Ovary (tissue), 9 donors: ENCODE measurements around the gene TULP4. TPM values are rescaled to one million over a fixed set of nuclear protein-coding genes. Genes with fewer than 3 reads are reported as not detected.

Source experiments
- DNase-seq, 5 donors: peaks; one replicate each; pipeline ENCODE4 v3.0.0-alpha.2; 2019 to 2020
- H3K27ac ChIP-seq, 2 donors: fragments of 200-600 bp; one replicate each; pipeline versions ENCODE4 v1.5.1 to v1.8.0; 2019 to 2022
- H3K27me3 ChIP-seq: fragments of 200-600 bp; one replicate; pipeline ENCODE4 v1.8.0; 2022
- H3K36me3 ChIP-seq: fragments of 200-600 bp; sonication (generic); one replicate; pipeline ENCODE4 v1.5.1; 2019
- H3K4me1 ChIP-seq: one replicate; pipeline ENCODE4 v1.8.1; 2013; ENCODE audit warnings: mild to moderate bottlenecking, moderate library complexity; ENCODE audit not compliant: insufficient read depth
- H3K4me3 ChIP-seq: fragments of 200-600 bp; sonication (generic); one replicate; pipeline ENCODE4 v1.5.1; 2017
- H3K9me3 ChIP-seq, 2 donors: fragments of 200-600 bp in 1 of 2; sonication (generic) in 1 of 2; one replicate each; pipeline versions ENCODE4 v1.5.1 to v1.8.1; 2013 to 2019; ENCODE audit warnings: mild to moderate bottlenecking in 1 of 2, moderate library complexity in 1 of 2
- EP300 ChIP-seq: sonication (generic); formaldehyde crosslinking; IDR thresholded peaks from one replicate; pipeline ENCODE4 v1.6.1; 2017; ENCODE audit warnings: antibody characterized with exemption
- POLR2A ChIP-seq: fragments of 450-650 bp; IDR thresholded peaks from one replicate; pipeline ENCODE4 v1.6.1; 2017; ENCODE audit warnings: antibody characterized with exemption, mild to moderate bottlenecking, moderate library complexity
- WGBS, 3 donors: extraction: QIAGEN DNeasy Blood & Tissue Kit in 1 of 3; methylation state at CpG; one replicate each; pipeline versions ENCODE4 v1.1.5 to v1.1.7; 2013 to 2017; 5-methylcytosine and 5-hydroxymethylcytosine counted together
- intact Hi-C, 4 donors: fragments of 100-400 bp; cut with DNase I; formaldehyde crosslinking; loops; one replicate each; pipeline versions ENCODE4 v1.11.0 to v1.15.1; 2022 to 2023
- polyA plus RNA-seq, 2 donors: library from polyadenylated mRNA; stranded (reverse); fragments of 200-250 nt in 1 of 2; fragments of 350-450 nt in 1 of 2; fragmentation: Illumina TruSeq in 1 of 2; extraction: RNeasy Lipid Tissue Mini Kit (QIAGEN cat#74804) in 1 of 2; gene quantifications; one replicate each; pipeline ENCODE4 v1.2.3, GENCODE V29; 2013 to 2014
- total RNA-seq, 7 donors: library from RNA; depleted of rRNA in 2 of 7; stranded (reverse); fragments of >200 nt in 2 of 7; fragmentation: NEBNext Ultra II Directional in 3 of 7; extraction: Animal tissue kit (Norgen Biotek cat#: 25700) in 3 of 7; gene quantifications; one replicate each; pipeline versions ENCODE4 v1.1.0 to v1.2.4, GENCODE V29; 2016 to 2023
- TF ChIP-seq, protein P1 (sequence below), 3 donors: fragments of 450-650 bp in 2 of 3; fragments of 200-600 bp in 1 of 3; IDR thresholded peaks; one replicate each; pipeline versions ENCODE4 v1.5.1 to v1.8.0; 2016 to 2022; ENCODE audit warnings: antibody characterized with exemption in 3 of 3, mild to moderate bottlenecking in 1 of 3
- donor health status: DM: no; HTN: no; CAD: no; lungs with moderate emphysema.
- donor health status: DM: no; HTN: no; CAD: no.
- donor health status: Bipolar disorder and iron deficiency.
- donor health status: DM: yes; HTN: yes; CAD: no.
- donor health status: DM: no; HTN: no; CAD: no.
- donor health status: DM: yes; HTN: yes; CAD: no.

The TULP4 gene
- total and polyA plus RNA-seq, 9 donors: 7.5 to 152 (median 92.6) TPM

- no peaks in the 10 kb centered on the region for H3K27me3 ChIP-seq
- TF ChIP-seq, protein P1, sequence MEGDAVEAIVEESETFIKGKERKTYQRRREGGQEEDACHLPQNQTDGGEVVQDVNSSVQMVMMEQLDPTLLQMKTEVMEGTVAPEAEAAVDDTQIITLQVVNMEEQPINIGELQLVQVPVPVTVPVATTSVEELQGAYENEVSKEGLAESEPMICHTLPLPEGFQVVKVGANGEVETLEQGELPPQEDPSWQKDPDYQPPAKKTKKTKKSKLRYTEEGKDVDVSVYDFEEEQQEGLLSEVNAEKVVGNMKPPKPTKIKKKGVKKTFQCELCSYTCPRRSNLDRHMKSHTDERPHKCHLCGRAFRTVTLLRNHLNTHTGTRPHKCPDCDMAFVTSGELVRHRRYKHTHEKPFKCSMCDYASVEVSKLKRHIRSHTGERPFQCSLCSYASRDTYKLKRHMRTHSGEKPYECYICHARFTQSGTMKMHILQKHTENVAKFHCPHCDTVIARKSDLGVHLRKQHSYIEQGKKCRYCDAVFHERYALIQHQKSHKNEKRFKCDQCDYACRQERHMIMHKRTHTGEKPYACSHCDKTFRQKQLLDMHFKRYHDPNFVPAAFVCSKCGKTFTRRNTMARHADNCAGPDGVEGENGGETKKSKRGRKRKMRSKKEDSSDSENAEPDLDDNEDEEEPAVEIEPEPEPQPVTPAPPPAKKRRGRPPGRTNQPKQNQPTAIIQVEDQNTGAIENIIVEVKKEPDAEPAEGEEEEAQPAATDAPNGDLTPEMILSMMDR (IDR thresholded peaks at IDR 0.05): no peak
- TF ChIP-seq POLR2A (no peak), EP300 (no peak)
- 95 to 96% (median 96%) methylated on average over 16 of the region's 16 CpGs for whole genome bisulfite sequencing, 3 donors
- intact Hi-C loops: no loop called here
- H3K36me3 ChIP-seq: no peaks in the 10 kb centered on the region
- peaks cover 6% of the 10 kb centered on the region for H3K4me1 ChIP-seq
- no peak for DNase-seq
- H3K9me3 ChIP-seq: no peaks in the 10 kb centered on the region
- no peak overlapping the region for H3K4me3 ChIP-seq
- H3K27ac ChIP-seq: no peak overlapping the region
Measured at GRCh38 chr6:158413028-158413427, 100.8 kb downstream of the TULP4 start.

GRCh38 chr6:158413814-158414565, 101.7 kb downstream of the TULP4 start:
- Histone ChIP-seq H3K27ac (no peak overlapping the region), H3K36me3 (no peaks in the 10 kb centered on the region), H3K27me3 (no peaks in the 10 kb centered on the region), H3K9me3 (no peaks in the 10 kb centered on the region), H3K4me3 (no peak overlapping the region), H3K4me1 (peaks cover 2% of the 10 kb centered on the region)
- TF ChIP-seq EP300 (no peak), POLR2A (no peak)
- TF ChIP-seq, protein P1 (IDR thresholded peaks at IDR 0.05): no peak
- 96 to 99% (median 96%) methylated on average over 5 of the region's 5 CpGs for WGBS, 3 donors
- intact Hi-C loops: no loop called here
- DNase-seq: no peak

- 75 to 82% (median 79%) methylated on average over 5 of the region's 5 CpGs for WGBS, 3 donors
- Histone ChIP-seq H3K4me1 (no peaks in the 10 kb centered on the region), H3K36me3 (no peaks in the 10 kb centered on the region), H3K9me3 (no peaks in the 10 kb centered on the region), H3K4me3 (no peak overlapping the region), H3K27me3 (peaks cover 2% of the 10 kb centered on the region), H3K27ac (no peak overlapping the region)
- intact Hi-C loops: no loop called here
- no peak for DNase-seq
- no peak for TF ChIP-seq POLR2A
- TF ChIP-seq, protein P1 (IDR thresholded peaks at IDR 0.05): no peak
- no peak for TF ChIP-seq EP300
Measured at GRCh38 chr6:158414851-158415262, 102.6 kb downstream of the TULP4 start.

- H3K27ac ChIP-seq: no peak overlapping the region
- WGBS, 3 donors: 86 to 97% (median 91%) methylated on average over 7 of the region's 7 CpGs
- H3K27me3 ChIP-seq: peaks cover 2% of the 10 kb centered on the region
- H3K9me3 ChIP-seq: no peaks in the 10 kb centered on the region
- intact Hi-C loops: no loop called here
- no peaks in the 10 kb centered on the region for H3K4me1 ChIP-seq
- no peak overlapping the region for H3K4me3 ChIP-seq
- no peak for TF ChIP-seq EP300
- TF ChIP-seq, protein P1 (IDR thresholded peaks at IDR 0.05): no peak
- TF ChIP-seq POLR2A: no peak
- no peaks in the 10 kb centered on the region for H3K36me3 ChIP-seq
- no peak for DNase-seq
Measured at GRCh38 chr6:158415666-158416065, 103.4 kb downstream of the TULP4 start.
